Stimulated activated CD4-positive, alpha-beta T cell treated with anti-CD3 and anti-CD28 coated beads, TNF-alpha, amount 100 ng/mL, for 24 hours (primary cell): ENCODE results near the gene QSER1.
"Not testable (repeated sequence)": the region's sequence is repeated elsewhere in the genome, so short reads cannot be mapped to it uniquely, and the experiment has no call there.

Experiments
- DNase-seq, 3 experiments: peaks; one replicate each; pipeline ENCODE4 v3.0.0-alpha.2; 2020; ENCODE audit warnings: low read depth in 3 of 3

QSER1 gene

DNA sequence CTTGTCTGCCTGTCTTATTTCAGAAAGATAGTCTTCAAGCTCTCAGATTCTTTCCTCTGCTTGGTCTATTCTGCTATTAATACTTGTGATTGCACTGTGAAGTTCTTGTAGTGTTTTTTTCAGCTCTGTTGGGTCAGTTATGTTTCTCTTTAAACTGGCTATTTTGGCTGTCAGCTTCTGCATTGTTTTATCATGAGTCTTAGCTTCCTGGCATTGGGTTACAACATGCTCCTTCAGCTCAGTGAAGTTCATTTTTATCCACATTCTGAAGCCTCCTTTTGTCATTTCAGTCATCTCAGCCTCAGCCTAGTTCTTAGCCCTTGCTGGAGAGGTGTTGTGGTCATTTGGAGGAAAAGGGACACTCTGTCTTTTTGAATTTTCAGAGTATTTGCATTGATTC lies 107.6 kb downstream of the QSER1 start:
- DNase-seq: no peak

DNA sequence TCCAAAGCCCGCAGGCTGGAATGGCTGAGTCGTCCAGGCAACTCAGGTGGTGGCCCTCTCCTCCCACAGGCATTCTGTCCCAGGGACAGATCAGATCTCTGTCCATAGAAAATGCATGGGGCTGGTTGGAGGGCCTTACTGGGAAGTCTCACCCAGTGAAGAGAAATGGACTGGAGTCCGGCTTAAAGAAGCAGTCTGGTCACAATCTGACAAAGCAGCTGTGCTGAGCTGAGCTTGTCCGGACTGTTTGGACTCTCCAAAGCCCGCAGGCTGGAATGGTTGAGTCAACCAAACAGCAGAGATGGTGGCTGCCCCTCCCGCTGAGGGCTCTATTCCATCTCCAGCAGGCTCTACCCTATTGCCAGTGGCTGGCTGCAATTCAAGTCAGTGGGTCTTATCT lies 108.7 kb downstream of the QSER1 start:
- DNase-seq: no peak

DNA sequence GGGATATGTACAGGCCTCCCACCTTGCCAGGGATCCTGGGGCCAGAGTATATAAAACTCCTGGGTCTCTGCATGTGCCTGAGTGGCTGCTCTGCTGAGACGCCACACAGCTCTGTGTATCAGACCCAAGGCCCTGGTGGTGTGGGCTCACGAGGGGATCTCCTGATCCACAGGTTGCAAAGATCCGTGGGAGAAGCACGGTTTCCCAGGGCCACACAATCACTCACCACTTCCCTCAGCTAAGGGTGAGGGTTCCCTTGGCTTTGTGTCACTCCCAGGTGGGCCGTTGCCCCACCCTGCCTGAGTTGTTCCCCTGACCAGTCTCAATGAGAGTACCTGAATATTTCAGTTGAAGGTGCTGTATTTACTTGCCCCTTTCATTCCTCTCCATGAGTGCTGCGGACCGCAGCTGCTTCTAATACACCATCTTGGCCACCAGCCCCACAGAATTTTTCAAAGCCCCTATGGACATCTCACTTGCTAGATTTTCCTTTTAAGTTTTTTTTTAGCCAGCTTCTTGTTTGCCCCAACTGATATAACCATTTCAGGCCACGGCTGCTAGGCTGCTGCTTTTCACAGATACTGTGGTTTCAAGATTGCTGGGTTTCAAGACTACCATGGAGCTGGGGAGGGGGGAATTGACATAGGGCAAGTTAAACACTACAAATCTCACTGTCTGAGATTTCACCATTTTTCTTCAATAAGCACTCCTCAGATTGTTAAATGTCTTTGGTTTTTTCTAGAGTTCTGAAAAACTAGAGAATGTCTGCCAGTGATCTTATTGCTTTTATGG lies 109.3 kb downstream of the QSER1 start:
- DNase-seq: no peak

DNA sequence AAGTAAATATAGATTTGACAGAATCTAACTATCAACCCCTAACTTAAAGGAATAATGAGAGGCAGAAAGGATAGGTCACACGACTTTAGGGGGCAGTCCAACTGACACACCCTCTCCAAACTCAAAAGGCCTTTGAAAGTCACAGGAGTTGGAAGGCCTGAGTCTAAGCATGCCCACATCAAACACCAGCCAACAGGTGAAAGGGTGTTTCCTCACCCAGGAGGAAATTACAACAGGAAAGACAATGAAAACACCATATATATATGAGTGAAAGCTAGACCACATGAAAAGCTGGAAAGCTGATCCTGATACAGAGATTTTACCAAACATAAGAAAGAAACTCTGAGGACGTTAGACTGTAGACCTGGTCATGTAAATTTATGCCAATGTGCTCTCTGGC lies 112.6 kb downstream of the QSER1 start:
- no peak for DNase-seq

DNA sequence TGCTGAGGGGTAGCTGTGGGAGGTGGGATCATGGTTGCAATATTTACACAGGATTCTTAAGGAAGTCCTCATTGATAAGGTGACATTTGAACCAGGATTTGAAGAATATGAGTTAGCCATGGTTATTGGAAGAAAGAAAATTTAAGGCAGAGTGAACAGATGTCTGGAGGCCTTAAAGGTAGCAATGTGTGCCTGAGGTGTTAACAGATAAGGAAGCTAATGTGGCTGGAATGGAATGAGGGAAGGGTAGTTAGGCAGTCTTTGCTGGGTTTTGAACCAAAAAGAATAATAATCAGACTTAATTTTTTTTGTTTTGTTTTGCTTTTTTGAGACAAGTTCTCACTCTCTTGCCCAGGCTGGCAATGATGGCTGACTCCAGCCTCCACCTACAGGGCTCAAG lies 113.4 kb downstream of the QSER1 start:
- no peak for DNase-seq

DNA sequence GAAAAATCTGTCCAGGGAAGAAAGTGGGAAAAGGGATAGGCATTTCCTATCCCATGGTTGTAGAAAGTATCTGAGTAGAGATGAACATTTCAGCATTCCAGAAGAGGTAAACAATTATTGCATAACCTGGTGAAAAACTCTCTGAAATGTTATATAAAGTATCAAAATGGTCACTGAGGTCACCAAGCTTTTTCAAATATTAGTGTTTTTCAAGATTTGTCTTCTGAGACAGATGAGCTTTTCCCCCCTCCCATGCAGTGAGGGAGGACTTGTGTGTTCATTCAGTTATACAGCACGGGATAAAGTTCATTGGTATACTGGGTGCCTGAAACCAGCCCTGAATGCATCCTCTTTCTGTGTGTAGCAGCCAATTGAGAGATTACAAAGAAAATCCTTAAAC lies 121.1 kb downstream of the QSER1 start:
- no peak for DNase-seq

DNA sequence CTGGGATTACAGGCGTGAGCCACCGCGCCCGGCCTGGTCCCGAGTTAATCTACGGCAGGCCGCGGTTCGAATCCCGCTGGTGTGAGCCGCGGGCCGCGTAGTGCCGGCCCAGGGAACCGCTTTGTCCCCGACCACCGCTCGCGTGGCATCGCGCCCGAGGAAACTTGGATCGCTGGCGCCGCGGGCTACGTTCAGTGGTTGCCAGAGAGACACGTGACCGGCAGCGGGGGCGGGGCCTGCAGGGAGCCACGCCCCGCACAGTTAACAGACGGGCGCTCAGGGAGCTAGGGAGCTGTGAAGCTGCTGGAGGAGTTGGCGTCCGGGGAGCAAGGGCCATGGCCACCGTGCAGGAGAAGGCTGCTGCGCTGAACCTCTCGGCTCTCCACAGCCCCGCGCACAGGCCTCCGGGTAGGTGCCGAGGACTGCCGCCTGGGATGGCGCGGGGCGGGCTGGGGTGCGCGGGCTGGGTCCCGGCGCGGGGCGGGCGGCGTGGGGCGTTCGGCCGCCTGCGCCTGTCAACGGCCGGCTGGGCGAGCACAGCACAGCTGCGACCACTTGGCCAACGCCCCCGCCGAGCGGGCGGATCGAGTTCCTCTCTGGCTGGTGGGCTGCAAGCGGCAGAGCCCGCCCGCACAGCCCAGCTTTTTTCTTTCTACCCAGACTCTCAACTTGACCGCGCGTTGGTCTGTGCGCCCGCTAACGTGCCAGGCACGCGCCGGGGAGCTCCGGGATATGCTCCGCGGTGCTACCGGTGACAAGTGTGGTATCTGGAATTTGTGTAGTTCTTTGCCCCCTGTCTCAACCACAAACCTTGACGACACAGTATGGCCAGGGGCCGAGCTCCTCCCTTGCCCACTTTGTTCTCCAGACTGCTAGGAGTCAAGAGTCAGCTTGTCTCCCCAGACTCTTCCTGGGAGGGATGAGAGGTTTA lies 123.3 kb downstream of the QSER1 start, which contains the start of gene DEPDC7:
TSS of gene DEPDC7 (plus strand) at position 258 of the 931 bp plus-strand sequence. CDS start at position 336, 78 bp downstream.
- peak; percentile 44 to 80 (median 50) for DNase-seq

DNA sequence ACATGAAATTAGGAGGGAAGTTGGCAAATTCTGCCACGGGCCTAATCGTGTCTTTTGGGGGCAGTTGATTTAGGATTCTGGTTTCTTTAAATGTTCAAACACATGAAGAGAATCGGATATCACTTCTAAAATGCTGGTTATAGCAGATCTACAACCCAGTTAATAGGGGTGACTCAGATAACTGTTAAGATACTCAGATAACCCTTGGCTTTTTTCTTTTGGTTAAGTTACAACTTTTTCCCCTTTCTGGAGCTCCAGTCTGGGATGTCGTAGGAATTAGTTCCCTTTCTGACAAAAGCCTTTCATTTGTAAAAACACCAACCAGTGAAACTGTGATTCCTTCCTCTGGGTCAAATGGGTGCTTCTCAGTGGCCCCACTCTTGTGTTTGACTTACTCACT lies 124.0 kb downstream of the QSER1 start:
- no peak for DNase-seq

DNA sequence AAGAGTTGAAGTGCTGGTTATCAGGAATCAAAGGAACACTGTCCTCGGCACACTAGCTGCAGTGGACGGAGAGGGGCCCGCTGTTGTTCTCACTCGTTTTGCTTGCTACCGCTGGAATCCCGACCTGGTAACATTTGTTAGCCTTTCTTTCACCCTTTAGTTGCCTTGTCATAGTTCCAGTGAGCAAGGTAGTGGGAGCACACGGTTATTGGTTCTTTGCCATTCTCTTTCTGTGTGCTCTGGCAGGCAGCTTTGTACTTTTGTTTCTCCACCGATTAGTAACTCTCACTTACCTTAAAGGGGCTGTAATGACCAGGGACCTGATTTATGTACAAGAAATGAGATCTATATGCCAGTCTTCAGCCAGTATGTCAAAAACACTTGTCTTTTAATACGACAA lies 124.9 kb downstream of the QSER1 start:
- no peak for DNase-seq

DNA sequence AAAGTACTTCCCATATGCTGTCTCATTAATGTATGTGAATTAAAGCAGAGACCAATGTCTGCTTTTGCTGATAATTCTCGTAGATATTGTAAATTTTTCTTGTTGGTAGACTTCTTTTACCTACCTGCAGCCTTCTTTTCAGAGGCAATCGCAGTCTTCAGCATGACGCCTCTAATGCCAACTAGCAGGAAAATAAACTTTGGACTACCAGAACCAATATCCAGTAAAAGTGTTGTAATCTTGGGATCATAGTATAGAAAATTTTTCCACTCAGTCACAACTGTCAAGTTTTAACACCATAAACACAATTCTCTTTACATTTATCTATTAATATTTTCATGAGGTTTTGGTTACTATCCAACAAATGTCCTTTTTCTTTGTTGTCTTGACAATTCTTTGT lies 125.4 kb downstream of the QSER1 start:
- DNase-seq: no peak

DNA sequence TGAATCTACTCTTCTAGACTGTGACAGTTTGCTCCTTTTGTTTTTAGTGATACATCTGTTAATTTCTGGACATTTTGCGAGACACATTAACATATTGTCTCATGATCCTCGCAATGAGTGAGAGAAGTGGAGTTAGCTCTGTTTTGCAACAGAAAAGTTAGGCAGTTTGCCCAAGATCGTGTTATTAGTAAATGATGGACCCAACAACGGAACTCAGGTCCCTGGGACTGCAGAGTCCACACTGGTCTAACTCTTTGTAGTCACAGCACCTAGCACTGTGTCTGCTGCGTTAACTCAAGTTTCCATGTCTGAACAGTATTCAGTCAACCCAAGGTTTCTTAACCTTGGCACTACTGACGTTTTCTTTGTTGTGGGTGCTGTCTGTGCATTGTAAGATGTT lies 126.2 kb downstream of the QSER1 start:
- DNase-seq: no peak

DNA sequence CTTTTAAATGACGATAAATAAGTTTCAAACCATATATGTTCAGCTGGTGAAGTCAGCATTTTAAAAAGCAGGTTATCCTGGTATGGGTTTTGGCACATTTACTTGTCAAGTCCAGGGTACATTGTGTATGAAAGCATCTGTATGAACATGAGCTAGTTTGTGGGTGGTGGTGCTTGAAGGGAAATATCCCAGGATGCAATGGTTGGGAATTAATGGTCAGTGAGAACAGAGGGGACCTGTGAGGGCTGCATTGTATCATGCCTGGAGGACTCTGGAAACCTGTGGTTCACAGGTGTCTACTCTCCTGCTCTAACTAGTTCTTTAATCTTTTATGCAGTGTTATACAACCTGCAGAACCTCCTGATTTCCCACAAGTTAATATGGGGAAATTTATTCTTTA lies 128.9 kb downstream of the QSER1 start:
- no peak for DNase-seq

DNA sequence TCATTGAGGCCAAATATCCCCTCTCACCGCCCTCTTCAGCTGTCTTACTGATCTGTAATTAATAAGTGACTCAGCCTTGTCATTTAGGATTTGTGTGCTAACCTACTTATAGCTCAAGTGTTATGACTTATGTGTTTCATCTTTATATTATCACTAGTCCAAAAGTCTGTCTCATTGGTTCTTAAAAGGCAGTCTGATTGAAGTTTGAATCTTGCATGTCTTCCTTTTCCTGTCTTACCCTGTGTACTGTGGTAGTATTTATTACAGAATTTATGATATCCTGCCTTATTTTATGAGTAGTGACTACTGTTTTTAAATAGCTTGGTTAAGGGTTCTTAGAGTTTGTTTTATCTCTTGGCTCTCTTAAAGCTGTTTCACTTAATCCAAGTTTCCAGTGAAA lies 129.3 kb downstream of the QSER1 start:
- DNase-seq: no peak

DNA sequence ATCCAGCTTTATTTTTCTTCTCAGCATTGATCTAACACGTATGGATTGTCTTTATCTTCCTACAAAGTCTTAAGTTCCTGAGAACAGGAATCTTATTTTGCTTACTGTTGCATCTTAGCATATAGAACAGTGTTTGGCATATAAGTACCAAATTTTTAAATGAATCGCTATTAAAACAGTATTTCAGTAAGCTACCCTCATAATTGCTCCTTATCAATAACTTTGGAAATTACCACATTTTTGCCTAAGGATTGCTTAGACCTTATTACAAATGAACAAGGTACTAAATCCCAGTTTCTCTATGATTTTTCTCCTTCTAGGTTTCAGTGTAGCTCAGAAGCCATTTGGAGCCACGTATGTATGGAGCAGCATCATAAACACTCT lies 132.7 kb downstream of the QSER1 start:
- no peak for DNase-seq

DNA sequence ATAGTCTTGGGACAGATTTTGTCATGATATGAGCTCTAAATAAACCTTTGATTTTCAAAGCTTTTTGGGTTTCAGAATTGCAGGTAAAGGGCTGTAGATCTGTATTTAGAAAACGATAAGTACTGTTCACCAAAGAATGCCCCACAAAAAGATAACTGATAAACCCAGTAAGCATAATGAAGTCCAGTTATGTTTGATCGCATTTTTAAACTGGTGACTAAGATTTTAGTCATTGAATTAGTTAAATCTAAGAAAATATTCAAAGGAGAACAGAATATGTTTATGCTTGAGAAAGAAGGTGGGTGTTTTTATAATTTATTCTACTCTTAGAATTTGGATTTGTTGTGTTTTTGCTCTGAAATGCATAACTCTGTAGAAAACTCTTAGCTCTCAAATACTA lies 134.6 kb downstream of the QSER1 start:
- no peak for DNase-seq

DNA sequence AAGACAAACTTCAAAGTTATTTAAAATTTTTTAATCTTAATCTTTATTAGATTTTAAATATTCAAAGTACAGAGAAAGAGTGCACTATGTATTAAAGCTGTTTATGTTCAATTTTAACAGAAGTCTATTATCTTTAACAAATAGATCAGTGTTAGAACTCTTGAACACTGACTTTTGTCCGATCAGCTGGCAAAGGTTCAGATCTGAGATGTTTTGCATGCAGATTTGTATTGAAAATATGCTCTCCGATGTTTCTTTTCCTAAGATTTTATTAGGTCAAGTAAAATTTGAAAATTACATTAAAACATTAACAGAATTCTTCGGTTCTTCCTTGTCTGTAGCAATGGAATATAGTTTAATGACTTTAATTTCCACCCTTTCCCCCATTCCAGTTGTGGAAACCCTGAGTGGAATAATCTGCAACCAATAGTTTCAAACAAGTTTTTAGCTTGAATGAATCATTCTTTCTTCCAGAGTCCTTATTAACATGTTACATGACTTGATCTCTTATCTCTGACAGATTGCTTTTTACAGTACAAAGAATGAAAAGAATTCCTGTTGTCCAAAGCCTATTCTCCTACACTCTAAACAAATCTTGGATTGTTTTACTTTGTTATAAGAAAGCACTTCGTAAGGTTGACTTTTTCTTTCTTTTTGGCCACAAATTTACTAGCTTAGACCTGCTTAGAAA lies 135.4 kb downstream of the QSER1 start:
- no peak for DNase-seq

DNA sequence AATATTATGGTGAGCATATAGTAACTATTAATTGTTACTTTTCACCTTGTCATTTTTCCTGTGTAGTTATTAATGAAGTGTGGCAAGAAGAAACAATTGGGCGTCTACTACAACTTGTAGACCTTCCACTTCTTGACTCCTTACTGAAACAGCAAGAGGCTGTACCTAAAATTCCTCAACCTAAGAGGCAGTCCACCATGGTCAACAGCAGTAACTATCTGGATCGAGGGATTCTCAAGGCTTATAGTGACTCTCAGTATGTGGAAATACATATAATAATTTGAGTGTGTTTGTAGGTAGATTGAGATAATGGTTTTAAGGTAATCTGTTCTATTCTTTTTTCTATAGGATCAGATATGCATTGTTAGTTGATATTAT lies 135.9 kb downstream of the QSER1 start:
- no peak for DNase-seq

DNA sequence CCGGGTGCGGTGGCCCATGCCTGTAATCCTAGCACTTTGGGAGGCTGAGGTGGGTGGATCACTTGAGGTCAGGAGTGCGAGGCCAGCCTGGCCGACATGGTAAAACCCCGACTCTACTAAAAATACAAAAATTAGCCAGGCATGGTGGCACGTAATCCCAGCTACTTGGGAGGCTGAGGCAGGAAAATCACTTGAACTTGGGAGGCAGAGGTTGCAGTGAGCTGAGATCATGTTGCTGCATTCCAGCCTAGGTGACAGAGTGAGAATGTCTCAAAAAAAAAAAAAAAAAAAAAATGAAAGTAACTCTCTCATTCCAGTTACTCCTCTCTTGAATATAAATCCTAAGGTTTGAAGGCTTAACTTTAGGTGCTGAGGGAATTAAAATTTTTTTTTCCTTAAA lies 136.6 kb downstream of the QSER1 start:
- DNase-seq: not testable (repeated sequence)
